Upper lobe of right lung (tissue), 1 donor: ENCODE results near the gene NDUFB11. TPM values are rescaled to one million over a fixed set of nuclear protein-coding genes. Genes with fewer than 3 reads are reported as not detected.

Experiments used
- ATAC-seq: fragments of 200-7000 bp; cut with Tn5 transposase; one replicate; pipeline ENCODE4 v1.9.1; 2020; ENCODE audit warnings: mild to moderate bottlenecking, moderate library complexity
- DNase-seq: peaks from one replicate; pipeline ENCODE4 v3.0.0-alpha.2; 2020
- H3K27ac ChIP-seq: fragments of 200-600 bp; one replicate; pipeline ENCODE4 v1.8.0; 2022
- H3K27me3 ChIP-seq: fragments of 200-600 bp; one replicate; pipeline ENCODE4 v1.8.0; 2022; ENCODE audit warnings: mild to moderate bottlenecking
- H3K36me3 ChIP-seq: fragments of 200-600 bp; one replicate; pipeline ENCODE4 v1.8.0; 2022
- H3K4me1 ChIP-seq: fragments of 200-600 bp; one replicate; pipeline ENCODE4 v1.8.0; 2022
- H3K4me3 ChIP-seq: fragments of 200-600 bp; one replicate; pipeline ENCODE4 v1.8.0; 2022; ENCODE audit warnings: mild to moderate bottlenecking
- H3K9me3 ChIP-seq: fragments of 200-600 bp; one replicate; pipeline ENCODE4 v1.8.0; 2022
- CTCF ChIP-seq: fragments of 200-600 bp; IDR thresholded peaks from one replicate; pipeline ENCODE4 v1.8.0; 2022; ENCODE audit warnings: antibody characterized with exemption
- intact Hi-C: fragments of 100-400 bp; cut with DNase I; formaldehyde crosslinking; loops from one replicate; pipeline ENCODE4 v1.11.0; 2022
- long read RNA-seq: library from polyadenylated mRNA; unstranded; transcript quantifications from one replicate; pipeline ENCODE4 v2.0.0, GENCODE V29; 2021
- total RNA-seq: library from RNA; stranded (reverse); fragmentation: NEBNext Ultra II Directional; extraction: Animal tissue kit (Norgen Biotek cat#: 25700); gene quantifications from one replicate; pipeline ENCODE4 v1.2.1, GENCODE V29; 2021
- donor health status: DM: no; HTN: yes; CAD: no; lungs with severe emphysema.

The NDUFB11 gene
- 57.4 TPM for total RNA-seq
- long read RNA-seq, transcript NDUFB11-201 (3 exons, 948 nt): minor isoform, 8 of 31 reads
- long read RNA-seq, transcript NDUFB11-202 (3 exons, 1,388 nt): major isoform, 23 of 31 reads
- long read RNA-seq, partial matches to known transcripts: 0 of 31 reads
- long read RNA-seq, other reads (novel, unspliced or antisense): 0 of 31 reads

DNA sequence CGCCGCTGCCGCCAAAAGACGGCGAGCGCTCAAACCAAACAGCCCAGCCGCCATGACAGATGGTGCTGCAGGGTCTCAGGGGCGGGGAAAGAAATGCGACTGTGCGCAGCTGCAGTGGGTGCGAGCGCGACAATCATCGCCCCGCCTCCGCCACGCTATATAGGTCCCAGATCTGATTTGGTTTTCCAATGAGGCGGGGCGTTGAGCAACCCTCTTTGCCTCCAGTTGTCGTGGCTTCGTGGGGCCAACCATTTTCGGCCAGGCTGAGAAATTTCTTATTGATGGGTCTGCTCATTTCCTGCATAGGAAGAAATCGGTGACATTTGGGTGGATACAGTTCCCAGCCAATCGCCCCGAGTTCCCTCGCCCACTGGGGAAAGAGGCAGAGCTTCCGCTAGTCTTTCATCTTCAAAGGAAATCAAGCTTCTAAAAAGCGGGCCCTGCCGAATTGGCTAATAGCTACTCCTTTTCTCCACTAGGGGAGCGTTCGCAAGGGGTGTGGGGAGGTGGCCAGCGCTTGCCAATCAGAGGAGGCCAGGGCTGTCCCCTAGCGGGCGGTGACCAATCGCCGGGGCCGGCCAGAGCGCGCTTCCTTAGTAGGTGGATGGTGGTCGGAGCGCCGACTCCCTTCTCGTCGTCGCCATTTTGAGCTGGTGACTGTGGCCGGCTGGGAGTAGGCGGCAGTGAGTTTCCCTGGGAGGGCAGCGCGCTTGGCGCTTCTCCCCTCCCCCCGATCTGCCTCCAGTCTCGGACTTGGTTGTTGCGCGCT lies at the start of gene NDUFB11, which contains the start of gene RBM10:
NDUFB11 (minus strand) TSS at position 77 of the 769 bp plus-strand sequence; CDS start at position 54, 23 bp downstream.
RBM10 (plus strand) TSS at position 596 of the 769 bp plus-strand sequence. CDS start 2,261 bp downstream, outside the sequence.
- Histone ChIP-seq H3K9me3 (no peaks in the 10 kb centered on the region), H3K4me1 (peaks cover 7% of the 10 kb centered on the region), H3K36me3 (peaks cover 5% of the 10 kb centered on the region), H3K4me3 (peak within 1 kb of the TSS; percentile 59), H3K27me3 (no peaks in the 10 kb centered on the region), H3K27ac (peak within 1 kb of the TSS; percentile 94)
- TF ChIP-seq CTCF: peak; percentile 72
- intact Hi-C loops: no loop called here
- DNase-seq (peak; percentile 96), ATAC-seq (peak; percentile 98)

GRCh38 chrX:47193475-47194193 lies 49.1 kb upstream of the NDUFB11 start, which contains the start of gene UBA1:
UBA1 (plus strand) TSS chrX:47193829; CDS start chrX:47198803, 4,974 bp downstream.
- no peaks in the 10 kb centered on the region for H3K27me3 ChIP-seq
- intact Hi-C loops: loop anchor here (10.0 kb wide), 2 partner anchors 191 to 331 kb away; no protein-coding TSS in a partner anchor
- H3K9me3 ChIP-seq: no peaks in the 10 kb centered on the region
- TF ChIP-seq CTCF: peak; percentile 68
- ATAC-seq (peak; percentile 93), DNase-seq (peak; percentile 94)
- peaks cover 1% of the 10 kb centered on the region for H3K36me3 ChIP-seq
- peak within 1 kb of the TSS; percentile 68 for H3K4me3 ChIP-seq
- peaks cover 20% of the 10 kb centered on the region for H3K4me1 ChIP-seq
- H3K27ac ChIP-seq: peak within 1 kb of the TSS; percentile 94

DNA sequence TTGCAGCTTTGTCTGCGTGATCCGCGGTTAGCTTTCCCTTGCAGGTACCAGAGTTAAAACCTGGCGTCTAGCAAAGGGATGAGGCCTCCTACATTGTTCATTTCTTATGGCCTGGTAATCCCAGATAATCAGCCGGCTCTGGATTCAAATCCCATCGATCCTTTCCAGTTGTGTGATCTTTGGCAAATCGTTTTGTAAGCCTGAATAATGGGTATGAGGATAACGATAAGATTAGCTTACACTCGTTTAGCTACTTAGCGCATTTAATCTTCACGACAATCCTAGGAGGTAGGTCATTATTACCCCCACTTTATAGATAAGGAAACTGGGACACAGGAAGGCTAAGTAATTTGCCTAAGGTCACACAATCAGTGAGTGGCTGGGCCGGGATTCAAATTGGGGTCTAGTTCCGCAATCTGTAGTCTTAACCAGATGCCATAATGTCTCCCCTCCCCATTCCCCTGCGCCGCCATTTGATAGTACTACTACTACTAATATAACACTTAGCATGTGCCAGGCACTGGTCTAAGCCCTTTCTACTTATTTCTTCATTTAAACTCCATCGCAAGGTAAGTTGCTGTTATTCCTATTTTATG lies 47.4 kb upstream of the NDUFB11 start:
- Histone ChIP-seq H3K27me3 (no peaks in the 10 kb centered on the region), H3K9me3 (no peaks in the 10 kb centered on the region), H3K27ac (no peak overlapping the region), H3K4me1 (peaks cover 13% of the 10 kb centered on the region), H3K4me3 (peak overlapping the region; percentile 65), H3K36me3 (no peaks in the 10 kb centered on the region)
- intact Hi-C loops: loop anchor here (10.0 kb wide), 2 partner anchors 193 to 333 kb away; no protein-coding TSS in a partner anchor
- DNase-seq (no peak), ATAC-seq (no peak)
- TF ChIP-seq CTCF: no peak

DNA sequence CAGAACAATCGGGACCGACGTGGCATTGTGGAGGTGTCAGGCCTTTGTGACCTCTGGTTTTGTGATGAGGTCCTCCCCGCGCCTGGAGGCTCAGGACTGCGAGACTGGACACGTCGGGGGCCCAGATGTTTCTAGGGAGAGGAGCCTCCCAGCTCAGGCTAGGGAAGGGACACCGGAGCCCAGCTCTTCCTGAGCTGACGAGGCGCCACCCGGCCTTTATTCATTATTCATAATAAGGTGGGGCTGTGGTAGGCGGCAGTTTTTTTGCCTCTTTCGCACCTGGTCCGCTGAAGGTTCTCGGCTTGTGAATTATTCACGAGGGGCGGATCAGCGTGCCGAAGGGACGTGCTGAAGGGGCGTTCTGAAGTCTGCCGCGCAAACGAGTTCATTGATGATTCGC lies 46.8 kb upstream of the NDUFB11 start:
- Histone ChIP-seq H3K9me3 (no peaks in the 10 kb centered on the region), H3K27ac (no peak overlapping the region), H3K36me3 (no peaks in the 10 kb centered on the region), H3K4me3 (peak overlapping the region; percentile 65), H3K4me1 (peaks cover 11% of the 10 kb centered on the region), H3K27me3 (no peaks in the 10 kb centered on the region)
- no peak for TF ChIP-seq CTCF
- intact Hi-C loops: loop anchor here (10.0 kb wide), 2 partner anchors 193 to 333 kb away; no protein-coding TSS in a partner anchor
- ATAC-seq (no peak), DNase-seq (no peak)
